Measurements from ENCODE around the gene TRMT61B.

DNA sequence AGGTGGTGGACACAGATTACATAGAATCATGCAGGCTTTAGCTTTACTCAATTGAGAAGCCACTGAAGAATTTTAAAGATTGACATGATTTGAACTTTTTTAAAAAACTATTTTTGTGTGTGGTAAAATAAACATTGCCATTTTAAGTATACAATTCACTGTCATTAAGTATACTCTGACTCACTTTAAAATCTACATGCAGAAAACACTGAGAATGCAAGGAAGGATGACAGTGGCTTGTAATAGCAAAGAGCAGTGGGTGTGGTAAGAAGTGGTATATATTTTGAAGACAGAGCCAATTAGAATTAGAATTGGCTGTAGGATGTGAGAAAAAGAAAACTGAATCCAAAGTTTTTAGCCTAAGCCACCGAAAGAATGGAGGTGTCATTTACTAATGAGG lies 14.9 kb downstream of the TRMT61B start:
- TF ChIP-seq CTCF (IDR thresholded peaks at IDR 0.05 in 4 of 5, conservative IDR thresholded peaks at IDR 0.05 in 1 of 5) (no peak), POLR2A (IDR thresholded peaks at IDR 0.05) (no peak)
